ENCODE data around the gene NPHP4.

Gene NPHP4

DNA sequence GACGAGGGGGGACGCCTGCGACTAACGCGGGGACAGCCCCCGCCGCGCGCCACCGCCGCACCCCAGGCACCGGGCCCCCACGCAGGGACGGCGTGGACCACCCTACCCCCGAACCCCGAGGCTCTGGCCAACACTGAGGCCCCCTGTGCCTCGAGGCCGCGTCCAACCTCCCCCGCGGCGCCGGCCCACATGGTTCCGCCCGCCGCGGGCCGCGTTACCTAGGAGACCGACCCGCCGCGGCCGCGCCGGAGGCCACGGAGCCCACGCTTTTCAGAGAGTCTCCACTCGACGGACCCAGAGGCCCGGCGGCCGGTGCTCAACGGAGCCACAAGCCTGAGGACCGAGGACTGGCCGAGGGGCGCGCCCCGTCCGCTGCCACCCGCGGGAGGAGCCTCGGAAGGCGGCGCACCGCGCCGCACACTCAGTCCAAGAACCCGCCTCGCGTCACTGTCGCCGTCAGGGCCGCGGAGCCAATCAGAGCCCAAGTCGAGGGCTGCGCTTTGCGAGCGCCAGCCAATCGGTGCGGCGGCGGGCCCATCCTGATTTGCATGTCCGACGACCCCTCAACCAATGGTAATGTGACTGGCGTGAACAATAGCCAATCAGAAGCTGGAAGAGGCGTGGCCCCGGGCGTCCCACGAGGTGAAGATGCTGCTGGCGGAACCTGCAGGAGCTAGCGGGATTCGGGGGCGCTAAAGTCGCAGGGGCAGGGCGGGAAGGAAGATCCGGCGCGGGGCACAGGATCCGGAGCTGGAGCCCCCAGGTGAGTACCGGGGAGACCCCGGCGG, at the start of gene NPHP4:
Gene NPHP4, minus strand, starts transcription at position 400 of the 788 bp plus-strand sequence. CDS start 6,136 bp downstream, outside the sequence.
- peak; percentile 98 for DNase-seq

DNA sequence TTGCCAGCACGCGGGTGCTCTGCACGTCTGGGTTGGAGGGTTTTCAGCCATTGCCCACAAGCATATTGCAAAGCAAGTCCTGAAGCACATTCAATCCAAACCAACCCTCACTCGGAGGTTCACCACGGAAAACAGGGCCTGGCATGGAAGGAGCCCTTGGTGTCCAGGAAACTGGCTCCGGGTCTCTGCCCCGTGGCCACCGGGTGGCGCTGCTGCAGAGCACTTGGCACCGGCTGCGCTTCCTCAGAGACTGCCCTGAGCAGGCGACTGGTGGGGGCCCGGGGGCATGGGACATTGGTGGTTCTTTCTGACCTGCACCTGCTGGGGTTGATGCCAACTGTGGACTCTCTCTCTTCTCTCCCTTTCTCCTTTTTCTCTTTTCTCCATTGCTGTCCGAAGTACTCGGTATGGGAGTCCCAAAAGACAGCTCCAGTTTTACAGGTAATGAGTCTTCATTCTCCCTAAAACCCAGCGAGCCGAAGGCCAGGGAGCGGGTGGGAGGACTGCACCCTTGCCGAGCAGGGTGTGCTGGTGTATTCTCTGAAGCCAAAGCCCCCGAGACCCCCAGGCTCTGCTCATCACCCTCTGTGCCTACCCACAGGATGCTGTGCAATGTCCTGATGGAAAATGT, 49.3 kb upstream of the NPHP4 start:
- no peak for DNase-seq

GRCh38 chr1:6040861-6041415, 48.7 kb upstream of the NPHP4 start:
- no peak for DNase-seq

DNA sequence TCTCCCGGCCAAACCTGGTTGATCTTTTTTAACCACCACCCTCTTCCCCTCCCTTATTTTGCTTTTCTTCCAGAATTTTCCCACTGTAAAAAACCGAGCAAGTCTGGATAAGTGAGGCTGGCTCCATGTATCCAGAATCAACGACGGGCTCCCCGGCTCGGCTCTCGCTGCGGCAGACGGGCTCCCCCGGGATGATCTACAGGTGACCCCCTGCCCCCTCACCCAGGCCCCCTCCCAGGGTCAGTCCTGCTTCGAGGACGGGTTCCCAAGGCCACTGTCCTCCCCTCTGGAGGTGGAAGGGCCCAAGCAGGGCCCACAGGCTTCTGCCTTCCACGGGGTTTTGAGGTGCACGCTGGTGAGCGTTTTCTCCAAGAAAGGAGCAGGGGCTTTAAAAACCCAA, 48.2 kb upstream of the NPHP4 start:
- DNase-seq = no peak

DNA sequence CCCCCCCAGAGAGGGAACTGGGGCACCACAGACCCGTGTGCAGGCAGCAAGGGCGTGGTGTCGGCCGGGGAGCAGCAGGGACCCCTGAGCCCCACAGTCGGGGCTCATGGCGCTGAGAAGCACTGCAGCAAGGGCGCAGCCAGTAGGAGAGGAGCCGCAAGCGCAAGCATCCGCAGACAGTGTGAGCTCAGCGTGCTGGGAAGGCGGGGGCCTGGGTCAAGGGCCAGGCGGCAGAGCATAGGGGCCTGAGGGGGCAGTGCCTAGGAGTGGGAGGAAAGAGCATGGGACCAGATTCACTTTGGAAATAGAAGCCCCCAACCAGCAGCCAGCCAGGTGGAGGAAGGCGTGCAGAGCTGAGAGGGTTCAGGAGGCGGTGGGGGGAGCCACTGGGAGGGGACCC, 46.8 kb upstream of the NPHP4 start:
- DNase-seq = no peak

DNA sequence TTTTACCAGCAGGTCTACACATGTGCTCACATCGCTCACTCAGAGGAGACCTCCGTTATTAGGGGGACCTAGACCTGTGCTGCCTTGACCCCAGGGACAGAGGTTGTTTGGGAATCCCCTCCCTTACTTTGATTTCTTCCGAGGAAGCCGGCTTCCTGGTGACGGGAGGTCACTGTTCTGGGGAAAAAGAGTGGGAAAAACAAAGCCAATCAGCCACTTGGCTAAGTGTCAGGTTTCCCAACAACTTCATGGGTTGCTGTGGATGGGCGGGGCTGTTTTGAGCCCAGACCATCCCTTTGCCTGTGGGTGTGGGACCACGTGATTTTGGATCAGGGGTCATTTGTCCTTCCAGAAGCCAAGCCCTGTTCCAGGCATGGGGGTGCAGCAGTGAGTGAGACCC, 46.4 kb upstream of the NPHP4 start:
- no peak for DNase-seq

DNA sequence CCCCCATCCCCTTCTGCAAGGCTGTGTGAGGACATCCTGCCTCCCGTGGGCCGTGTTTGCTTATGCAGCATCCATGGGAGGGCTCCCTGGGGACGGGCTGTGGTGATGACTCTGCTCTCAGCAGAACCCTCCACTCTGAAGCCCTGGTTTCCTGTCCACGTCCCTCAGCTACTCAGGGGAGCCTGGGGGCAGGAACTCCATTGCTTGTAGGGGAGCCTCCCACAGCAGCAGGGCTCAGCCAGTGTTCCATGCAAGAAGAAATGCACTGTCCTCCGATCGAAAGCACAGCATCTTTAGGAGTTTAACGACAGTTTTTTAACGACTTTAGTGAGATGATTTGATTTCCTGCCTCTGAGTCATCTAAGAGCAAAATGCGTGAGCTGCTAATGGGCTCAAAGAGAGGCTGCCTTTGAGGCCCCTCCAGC, 45.1 kb upstream of the NPHP4 start:
- DNase-seq = no peak

DNA sequence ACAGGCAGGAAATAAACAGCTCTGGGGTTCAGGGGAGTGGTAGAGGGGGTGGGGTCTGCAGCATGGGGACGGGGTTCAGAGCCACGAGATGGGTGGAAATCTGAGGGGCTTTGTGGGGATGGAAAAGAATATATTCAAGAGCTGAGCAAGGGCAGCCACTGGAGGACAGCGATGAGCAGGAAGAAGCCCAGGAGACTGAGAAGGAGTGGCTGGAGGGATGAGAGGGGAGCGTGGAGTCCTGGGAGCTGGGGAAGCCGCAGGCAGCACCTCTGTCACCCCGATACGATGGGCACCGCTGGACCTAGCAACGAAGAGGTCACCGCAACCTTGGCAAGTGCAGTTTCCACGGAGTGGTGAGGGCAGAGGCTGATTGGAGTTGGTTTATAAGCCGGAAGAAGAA, 43.5 kb upstream of the NPHP4 start:
- DNase-seq = no peak

- no peak for DNase-seq
Measured at GRCh38 chr1:6035303-6035702, 43.1 kb upstream of the NPHP4 start.

- no peak for DNase-seq
Measured at GRCh38 chr1:6034750-6035096, 42.5 kb upstream of the NPHP4 start.

DNA sequence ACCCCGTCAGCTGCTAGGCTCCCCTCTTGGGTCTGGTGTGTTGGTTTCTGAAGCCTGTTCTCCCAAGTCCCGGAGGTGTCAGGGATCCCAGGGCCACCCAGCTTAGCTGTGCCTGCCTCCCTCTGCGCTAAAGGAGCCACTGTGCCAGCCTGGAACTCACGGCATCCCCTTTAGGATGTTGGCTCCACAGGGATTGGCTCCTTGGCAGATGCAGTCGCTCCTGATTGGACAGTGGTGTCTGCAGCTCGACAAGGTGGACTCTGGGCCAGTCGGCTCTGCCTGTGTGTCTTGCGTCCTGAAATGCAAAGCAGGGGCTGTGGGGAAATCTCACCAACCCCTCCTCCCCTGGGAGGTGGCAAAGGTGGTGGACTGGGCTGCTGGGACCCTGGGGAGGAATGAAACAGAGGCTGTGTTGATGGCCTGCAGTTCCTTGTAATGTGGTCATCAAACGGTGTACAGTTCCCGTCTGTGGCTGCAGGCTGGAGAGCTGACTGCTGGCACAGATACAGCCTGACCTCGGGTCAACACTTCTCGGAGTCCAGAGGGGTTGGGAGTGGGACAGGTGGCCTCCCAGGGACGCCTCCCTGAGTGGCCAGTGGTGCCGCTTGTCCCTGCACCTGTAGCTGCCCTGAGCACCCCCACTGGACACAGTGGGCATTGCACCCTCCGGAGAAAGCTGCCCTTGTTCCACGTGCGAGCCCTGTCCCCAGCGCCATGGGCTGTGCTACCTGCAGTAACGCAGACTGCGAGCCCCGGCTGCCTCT, 41.9 kb upstream of the NPHP4 start:
- no peak for DNase-seq

- no peak for DNase-seq
Measured at GRCh38 chr1:6033124-6033523, 40.9 kb upstream of the NPHP4 start.

DNA sequence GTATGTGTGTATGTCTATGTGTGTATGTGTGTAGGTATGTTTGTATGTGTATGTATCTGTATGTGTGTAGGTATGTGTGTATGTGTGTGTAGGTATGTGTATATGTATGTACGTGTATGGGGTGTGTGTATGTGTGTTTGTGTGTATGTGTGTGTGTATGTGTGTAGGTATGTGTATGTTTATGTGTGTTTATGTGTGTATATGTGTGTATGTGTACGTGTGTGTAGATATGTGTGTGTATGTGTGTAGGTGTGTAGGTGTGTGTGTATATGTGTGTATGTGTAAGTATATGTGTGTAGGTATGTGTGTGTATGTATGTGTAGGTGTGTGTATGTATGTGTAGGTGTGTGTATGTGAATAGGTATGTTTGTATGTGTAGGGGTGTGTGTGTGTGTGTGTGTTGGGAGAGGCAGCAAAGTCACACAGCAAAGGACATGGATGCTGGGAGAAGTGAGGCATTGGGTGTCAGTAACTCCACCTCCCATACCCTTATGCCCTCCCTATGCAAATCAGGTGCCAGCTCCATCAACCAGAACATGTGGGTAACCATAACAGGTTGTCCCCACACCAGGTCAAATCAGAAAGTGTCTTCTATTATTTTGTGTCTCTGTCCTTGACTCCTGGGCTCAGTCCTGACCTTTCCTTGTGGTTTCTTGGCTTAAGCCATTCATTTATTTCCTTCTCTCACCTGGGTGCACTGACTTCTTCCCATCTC, 38.5 kb upstream of the NPHP4 start:
- no peak for DNase-seq

DNA sequence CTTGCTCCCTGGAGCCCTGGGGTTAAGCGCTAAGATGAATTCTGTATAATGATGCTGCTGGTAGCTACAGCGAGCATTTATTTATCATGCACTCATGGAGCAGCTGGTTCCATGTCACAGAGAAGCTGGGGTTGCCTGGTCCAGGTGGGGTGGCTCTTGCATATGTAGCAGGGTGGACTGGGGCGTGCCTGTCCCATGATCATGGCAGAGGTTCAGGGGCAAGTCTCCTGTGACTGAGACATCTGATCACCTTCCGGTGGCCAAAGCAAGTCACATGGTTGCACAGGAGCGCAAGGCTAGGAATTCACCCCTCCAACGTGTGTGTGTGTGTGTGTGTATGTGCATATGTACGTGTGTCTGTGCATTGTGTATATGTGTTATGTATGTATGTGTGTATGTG, 37.9 kb upstream of the NPHP4 start:
- no peak for DNase-seq

DNA sequence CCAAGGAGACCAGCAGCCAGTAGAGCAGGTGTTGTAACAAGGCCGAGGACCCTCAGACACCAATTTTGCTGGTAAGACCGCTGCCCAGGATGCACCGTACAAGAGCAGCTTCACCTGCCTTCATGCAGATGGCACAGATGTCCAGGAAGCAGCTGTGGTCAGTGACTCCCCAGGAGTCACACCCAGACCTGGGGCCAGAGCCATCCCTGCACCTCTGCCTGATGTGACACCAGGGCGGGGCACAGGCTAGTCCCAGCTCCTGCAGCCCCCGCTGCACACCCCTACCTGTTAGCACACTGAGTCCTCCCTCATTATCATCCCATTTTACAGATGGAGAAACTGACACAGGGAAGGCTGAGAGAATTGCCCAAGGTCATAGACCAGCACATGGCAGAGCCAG, 37.1 kb upstream of the NPHP4 start:
- no peak for DNase-seq

DNA sequence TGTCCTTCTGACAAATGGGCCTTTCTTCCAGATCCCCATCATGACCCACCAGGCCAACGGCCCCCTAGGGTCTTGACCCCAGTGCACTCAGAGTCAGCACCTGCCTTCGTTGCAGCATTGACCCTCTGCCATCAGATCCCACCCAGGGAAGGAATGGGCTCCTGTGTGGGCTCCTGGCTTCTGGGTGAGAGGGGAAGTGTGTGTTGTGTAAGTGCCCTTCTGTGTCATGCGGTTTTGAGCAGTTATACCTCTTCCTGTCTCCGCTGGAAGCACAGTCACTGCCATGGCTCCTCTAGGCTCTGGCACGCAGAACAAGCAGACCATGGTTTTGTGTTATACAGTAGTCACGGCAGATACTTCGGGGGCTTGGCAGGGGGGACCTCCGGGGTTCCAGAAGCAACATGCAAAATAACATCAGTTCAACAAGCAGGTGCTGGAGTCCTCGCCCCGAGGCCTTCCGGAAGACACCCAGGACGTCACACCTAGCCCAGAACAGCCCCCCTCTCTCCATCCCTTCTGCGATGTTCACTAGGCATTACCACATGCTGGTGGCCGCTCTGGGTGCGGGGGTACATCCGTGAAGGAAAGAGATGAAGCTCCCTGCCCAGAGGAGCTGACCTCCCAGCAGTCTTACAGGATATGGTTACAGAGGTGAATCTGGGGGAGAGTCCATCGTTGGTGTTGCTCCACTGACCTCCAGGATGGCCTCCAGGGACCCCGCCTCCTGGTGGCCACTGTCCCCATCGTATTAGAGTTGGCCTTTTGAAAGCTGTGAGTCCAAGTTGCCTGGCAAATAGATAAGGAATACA, 36.0 kb upstream of the NPHP4 start:
- DNase-seq = peak; percentile 69

DNA sequence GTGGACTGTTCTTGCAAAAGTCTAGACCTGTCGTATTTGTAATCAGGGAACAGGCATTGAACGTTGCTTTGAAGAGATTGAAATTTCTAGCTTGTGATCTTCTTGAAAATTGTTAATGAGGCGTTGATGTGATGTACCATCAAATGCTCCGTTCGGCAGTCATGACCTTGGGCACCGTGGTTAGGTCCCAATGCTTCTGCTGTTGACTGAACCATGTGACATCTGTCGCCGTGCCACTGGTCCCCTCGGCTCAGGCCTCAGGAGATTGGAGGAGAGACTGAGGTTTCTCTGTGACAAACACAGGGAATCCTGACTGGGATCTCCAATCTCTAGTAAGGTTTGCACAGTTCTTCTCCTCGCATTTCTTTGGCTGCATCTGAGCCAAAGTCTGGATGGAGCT, 35.4 kb upstream of the NPHP4 start:
- DNase-seq = peak; percentile 79

DNA sequence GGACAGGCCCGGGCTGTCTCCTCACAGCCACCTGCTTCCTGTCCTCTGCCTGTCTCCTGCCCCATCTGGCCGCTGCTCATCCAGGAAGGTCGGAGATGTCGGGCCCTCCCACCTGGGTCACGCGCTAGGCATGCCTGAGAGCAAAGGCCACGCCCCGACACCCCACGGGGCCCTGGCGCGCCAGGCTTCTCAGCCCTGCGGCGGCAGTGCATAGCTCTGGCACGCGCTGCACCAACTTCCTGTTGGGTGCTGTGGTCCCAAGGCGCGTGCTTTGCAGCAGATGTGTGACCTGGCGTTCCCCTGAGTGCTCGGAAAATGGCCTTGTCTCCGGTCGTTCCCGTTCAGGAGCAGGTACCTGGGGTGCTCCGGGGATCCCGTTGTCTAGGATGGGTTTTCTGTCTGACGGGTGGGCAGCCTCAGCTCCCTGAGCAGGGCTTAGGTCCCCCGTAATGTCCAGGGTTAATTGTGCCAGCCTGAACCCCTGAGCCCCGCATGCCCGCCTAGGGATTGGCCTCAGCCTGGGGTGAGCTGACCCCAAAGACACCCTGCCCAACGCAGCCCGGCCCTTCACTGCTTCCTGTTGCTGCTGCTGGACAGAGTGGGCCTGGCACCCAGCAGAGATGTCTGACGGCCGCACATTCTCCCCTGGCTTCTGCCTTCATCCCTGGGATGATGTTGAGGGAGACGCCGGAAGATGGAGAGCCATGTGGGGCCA, 34.0 kb upstream of the NPHP4 start:
- peak; percentile 89 for DNase-seq

GRCh38 chr1:6025269-6026094, 33.3 kb upstream of the NPHP4 start:
- no peak for DNase-seq

DNA sequence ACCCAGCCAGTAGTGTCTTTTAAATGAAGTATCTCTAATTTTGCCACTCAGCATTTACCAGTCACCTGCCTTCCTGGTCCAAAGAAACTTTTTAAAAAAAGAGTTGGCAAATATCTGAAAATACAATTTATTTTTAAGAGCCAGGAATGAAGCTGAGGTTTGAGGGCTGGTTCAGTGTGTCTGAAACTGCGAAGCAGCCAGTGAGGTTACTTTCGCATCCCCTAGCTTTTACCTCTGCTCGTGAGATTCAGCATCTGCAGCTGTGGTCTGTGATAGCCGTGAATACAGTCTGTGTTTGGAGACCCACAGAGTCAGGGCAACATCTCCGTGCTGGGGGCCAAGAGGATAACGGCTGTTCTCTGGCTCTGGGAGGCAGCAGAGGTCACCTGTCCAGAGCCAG, 32.2 kb upstream of the NPHP4 start:
- DNase-seq = no peak

DNA sequence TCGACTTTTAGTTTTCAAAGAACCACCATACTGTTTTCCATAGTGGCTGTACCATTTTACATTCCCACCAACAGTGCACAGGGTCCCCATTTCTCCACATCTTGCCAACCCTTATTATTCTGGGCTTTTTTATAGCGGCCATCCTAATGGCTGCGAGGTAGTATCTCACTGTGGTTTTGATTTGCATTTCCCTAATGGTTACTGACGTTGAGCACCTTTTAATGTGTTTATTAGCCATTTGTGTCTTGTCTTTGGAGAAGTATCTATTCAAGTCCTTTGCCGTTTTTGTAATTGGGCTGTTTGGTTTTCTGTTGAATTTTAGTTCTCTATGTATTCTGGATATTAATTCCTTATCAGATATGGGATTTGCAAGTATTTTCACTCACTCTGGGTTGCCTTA, 31.1 kb upstream of the NPHP4 start:
- DNase-seq = no peak

Measured in KG1 (cell line).